Calu3 (cell line): ENCODE results near the gene TMBIM4. TPM values are rescaled to one million over a fixed set of nuclear protein-coding genes. Genes with fewer than 3 reads are reported as not detected.

Source experiments
- BruUV-seq: library from RNA; stranded (reverse); fragments of 400-500 nt; replicated peaks from 2 replicates; lab custom pipeline; 2021; lab: Mats Ljungman, UMichigan
- CTCF ChIA-PET: fragments of 300-600 bp; sonication (Branson Sonifier 250); formaldehyde crosslinking; loops from one replicate; lab custom pipeline; 2022; ENCODE audit warnings: antibody characterized with exemption; lab: Charles Lee
- DNase-seq: peaks from one replicate; pipeline ENCODE4 v3.0.0; 2022
- H3K27ac Mint-ChIP-seq: one replicate; pipeline ENCODE4 v1.8.0; 2022; ENCODE audit warnings: mixed read lengths; ENCODE audit not compliant: unreplicated experiment
- H3K27me3 Mint-ChIP-seq: one replicate; pipeline ENCODE4 v1.8.0; 2022; ENCODE audit warnings: mixed read lengths; ENCODE audit not compliant: unreplicated experiment
- H3K36me3 Mint-ChIP-seq: one replicate; pipeline ENCODE4 v1.8.0; 2022; ENCODE audit warnings: mild to moderate bottlenecking, moderate library complexity, mixed read lengths; ENCODE audit not compliant: insufficient read depth, unreplicated experiment
- H3K4me1 Mint-ChIP-seq: one replicate; pipeline ENCODE4 v1.8.0; 2022; ENCODE audit warnings: mild to moderate bottlenecking, low read depth, mixed read lengths; ENCODE audit not compliant: unreplicated experiment
- H3K4me3 Mint-ChIP-seq: one replicate; pipeline ENCODE4 v1.8.0; 2022; ENCODE audit warnings: mild to moderate bottlenecking, low read depth, moderate library complexity, mixed read lengths; ENCODE audit not compliant: unreplicated experiment
- H3K9me3 Mint-ChIP-seq: one replicate; pipeline ENCODE4 v1.8.0; 2022; ENCODE audit warnings: low read depth, mixed read lengths; ENCODE audit not compliant: unreplicated experiment
- intact Hi-C: fragments of 100-400 bp; cut with micrococcal nuclease; formaldehyde crosslinking; loops from one replicate; pipeline ENCODE4 v1.10.0; 2022; ENCODE audit not compliant: unreplicated experiment
- total RNA-seq: library from RNA; stranded (reverse); gene quantifications from 2 replicates; pipeline ENCODE4 v1.2.3, GENCODE V29; 2022
- TF ChIP-seq, protein P1 (sequence below): fragments of 200-600 bp; IDR thresholded peaks from one replicate; pipeline ENCODE4 v1.8.0; 2022; ENCODE audit warnings: antibody characterized with exemption; ENCODE audit not compliant: unreplicated experiment

Gene TMBIM4
- total RNA-seq, 1 experiment from 2014 or later = 77.1 TPM

DNA sequence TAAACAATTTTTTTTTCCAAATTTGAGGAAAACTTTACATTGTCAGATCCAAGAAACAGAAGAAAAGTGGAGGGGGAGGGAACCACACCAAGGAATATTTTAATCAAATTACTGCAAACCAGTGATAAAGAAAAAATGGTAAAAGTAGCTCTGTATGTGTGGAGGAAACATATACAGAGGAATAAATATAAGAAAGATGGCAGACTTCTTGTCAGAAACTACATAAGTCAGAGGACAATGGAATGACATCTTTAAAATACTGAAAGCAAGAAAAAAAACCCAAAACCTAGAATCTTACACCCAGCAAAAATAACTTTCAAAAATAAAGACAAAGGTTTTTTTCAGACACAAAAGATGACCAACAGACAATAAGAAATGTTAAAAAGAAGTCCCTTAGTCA, 29.1 kb downstream of the TMBIM4 start:
- CTCF ChIA-PET = no interaction called here
- intact Hi-C loops = no loop called here
- no peak overlapping the region for H3K4me3 Mint-ChIP-seq
- H3K27me3 Mint-ChIP-seq = no peaks in the 10 kb centered on the region
- peaks cover 8% of the 10 kb centered on the region for H3K9me3 Mint-ChIP-seq
- H3K4me1 Mint-ChIP-seq = peaks cover 13% of the 10 kb centered on the region
- no peak overlapping the region for H3K27ac Mint-ChIP-seq
- no peak for DNase-seq
- TF ChIP-seq, protein P1, sequence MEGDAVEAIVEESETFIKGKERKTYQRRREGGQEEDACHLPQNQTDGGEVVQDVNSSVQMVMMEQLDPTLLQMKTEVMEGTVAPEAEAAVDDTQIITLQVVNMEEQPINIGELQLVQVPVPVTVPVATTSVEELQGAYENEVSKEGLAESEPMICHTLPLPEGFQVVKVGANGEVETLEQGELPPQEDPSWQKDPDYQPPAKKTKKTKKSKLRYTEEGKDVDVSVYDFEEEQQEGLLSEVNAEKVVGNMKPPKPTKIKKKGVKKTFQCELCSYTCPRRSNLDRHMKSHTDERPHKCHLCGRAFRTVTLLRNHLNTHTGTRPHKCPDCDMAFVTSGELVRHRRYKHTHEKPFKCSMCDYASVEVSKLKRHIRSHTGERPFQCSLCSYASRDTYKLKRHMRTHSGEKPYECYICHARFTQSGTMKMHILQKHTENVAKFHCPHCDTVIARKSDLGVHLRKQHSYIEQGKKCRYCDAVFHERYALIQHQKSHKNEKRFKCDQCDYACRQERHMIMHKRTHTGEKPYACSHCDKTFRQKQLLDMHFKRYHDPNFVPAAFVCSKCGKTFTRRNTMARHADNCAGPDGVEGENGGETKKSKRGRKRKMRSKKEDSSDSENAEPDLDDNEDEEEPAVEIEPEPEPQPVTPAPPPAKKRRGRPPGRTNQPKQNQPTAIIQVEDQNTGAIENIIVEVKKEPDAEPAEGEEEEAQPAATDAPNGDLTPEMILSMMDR = no peak
- no TSS peak for BruUV-seq
- peaks cover 18% of the 10 kb centered on the region for H3K36me3 Mint-ChIP-seq

DNA sequence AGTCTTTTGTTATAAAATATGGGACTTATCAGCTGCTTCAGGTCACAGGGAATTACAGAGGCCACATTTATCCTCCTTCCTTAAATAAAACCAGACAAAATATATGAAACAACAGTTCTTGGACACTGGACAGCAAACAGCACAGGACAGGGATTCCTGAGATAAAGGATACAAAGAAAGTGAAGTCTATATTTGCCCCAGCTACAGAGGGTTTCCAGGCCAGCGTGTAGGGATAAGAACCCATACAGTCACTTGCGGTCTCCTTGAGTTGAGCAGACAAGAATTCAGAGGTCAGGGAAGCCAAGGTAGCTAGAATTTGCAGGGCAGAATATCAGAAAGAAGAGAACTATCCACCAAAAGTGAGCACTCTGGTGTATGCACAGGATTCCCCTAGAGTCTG, 30.5 kb downstream of the TMBIM4 start:
- no peak for DNase-seq
- intact Hi-C loops = no loop called here
- H3K4me1 Mint-ChIP-seq = peaks cover under 1% of the 10 kb centered on the region
- BruUV-seq = no TSS peak
- peaks cover 8% of the 10 kb centered on the region for H3K9me3 Mint-ChIP-seq
- H3K27me3 Mint-ChIP-seq = no peaks in the 10 kb centered on the region
- TF ChIP-seq, protein P1 = no peak
- H3K4me3 Mint-ChIP-seq = no peak overlapping the region
- H3K27ac Mint-ChIP-seq = no peak overlapping the region
- peaks cover 13% of the 10 kb centered on the region for H3K36me3 Mint-ChIP-seq
- CTCF ChIA-PET = no interaction called here

DNA sequence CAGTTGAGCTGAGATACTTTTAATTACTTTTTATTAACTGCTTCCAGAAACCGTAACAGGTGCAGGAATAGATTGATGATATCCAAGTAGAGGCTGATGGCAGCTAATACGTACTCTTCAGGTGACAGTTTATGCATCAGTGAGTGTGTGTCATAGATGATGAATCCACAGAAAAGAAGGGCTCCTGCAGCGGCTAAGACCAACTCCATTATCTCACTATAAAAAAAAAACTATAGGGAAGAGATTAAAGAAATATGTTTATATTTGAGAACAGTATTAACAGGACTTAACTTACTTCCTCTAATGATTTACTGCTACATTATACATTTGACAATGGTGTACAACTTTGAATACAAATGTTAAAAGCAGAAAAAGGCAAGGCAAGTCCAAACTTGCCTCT, 31.9 kb downstream of the TMBIM4 start:
- Mint-ChIP-seq H3K9me3 (peaks cover 8% of the 10 kb centered on the region), H3K36me3 (peaks cover 13% of the 10 kb centered on the region), H3K4me3 (no peak overlapping the region), H3K27ac (no peak overlapping the region), H3K27me3 (no peaks in the 10 kb centered on the region), H3K4me1 (peaks cover 4% of the 10 kb centered on the region)
- intact Hi-C loops = no loop called here
- TF ChIP-seq, protein P1 = no peak
- no peak for DNase-seq
- CTCF ChIA-PET = interaction anchor here (0.9 kb wide), 1 partner anchor 10 kb away, joined by 3 read pairs; no protein-coding TSS in a partner anchor
- no TSS peak for BruUV-seq

DNA sequence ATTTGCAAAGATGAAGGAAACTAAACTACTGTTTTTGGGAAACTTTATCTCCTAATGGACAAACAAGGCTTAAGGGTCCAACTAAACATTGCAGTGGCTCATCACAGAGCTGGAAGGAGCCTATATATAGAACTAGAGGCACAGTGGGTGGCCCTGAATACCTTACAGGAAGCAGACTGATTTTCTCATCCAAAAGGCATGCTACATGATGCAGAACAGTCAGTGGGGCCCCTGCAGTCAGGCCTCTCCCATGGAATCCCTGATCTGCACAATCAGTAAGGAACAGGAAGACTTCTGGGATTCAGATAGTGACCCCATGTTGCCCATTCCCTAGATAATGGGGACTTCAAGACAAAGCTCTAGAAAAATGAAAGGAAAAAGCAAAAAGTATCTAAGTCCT, 37.4 kb downstream of the TMBIM4 start:
- peak overlapping the region; percentile 48 for H3K27ac Mint-ChIP-seq
- H3K4me3 Mint-ChIP-seq = peak overlapping the region; percentile 22

More for the DNA sequence above, 37.4 kb downstream of the TMBIM4 start:
- DNase-seq = no peak
- peaks cover 22% of the 10 kb centered on the region for H3K4me1 Mint-ChIP-seq
- H3K27me3 Mint-ChIP-seq = no peaks in the 10 kb centered on the region
- intact Hi-C loops = no loop called here
- CTCF ChIA-PET = interaction anchor here (0.6 to 1.1 kb wide), 2 partner anchors 13 to 170 kb away, joined by 4 to 5 read pairs; partner anchors contain the start of gene HELB
- H3K36me3 Mint-ChIP-seq = peaks cover 23% of the 10 kb centered on the region
- no peaks in the 10 kb centered on the region for H3K9me3 Mint-ChIP-seq
- TF ChIP-seq, protein P1 = no peak
- BruUV-seq = no TSS peak
